Panc1 (cell line): ENCODE data around the gene CCT8. TPM values are rescaled to one million over a fixed set of nuclear protein-coding genes. Genes with fewer than 3 reads are reported as not detected.

Experiments
- ATAC-seq: fragments of 200-7000 bp; cut with Tn5 transposase; 2 replicates; pipeline ENCODE4 v1.9.1; 2020; ENCODE audit warnings: mild to moderate bottlenecking, moderate library complexity
- BruUV-seq: library from RNA; stranded (reverse); fragments of 400-500 nt; replicated peaks from 2 replicates; lab custom pipeline; 2021; lab: Mats Ljungman, UMichigan
- CTCF ChIA-PET: fragments of 300-600 bp; sonication (Branson Sonifier 250); formaldehyde crosslinking; loops from one replicate; lab custom pipeline; 2022; ENCODE audit warnings: antibody characterized with exemption; lab: Charles Lee
- POLR2A ChIA-PET: fragments of 300-600 bp; sonication (Branson Sonifier 250); formaldehyde crosslinking; loops from one replicate; lab custom pipeline; 2022; ENCODE audit warnings: antibody characterized with exemption; lab: Charles Lee
- DNase-seq: peaks from one replicate; pipeline ENCODE4 v3.0.0-alpha.2; 2010; ENCODE audit warnings: low read depth, low spot score
- H3K27ac ChIP-seq: 2 replicates; pipeline ENCODE4 v1.5.1; 2011; ENCODE audit warnings: mild to moderate bottlenecking, low read length, inconsistent platforms
- H3K27me3 ChIP-seq: fragments of 200-500 bp; sonication (Bioruptor generic); 2 replicates; pipeline ENCODE4 v1.6.0; 2014; ENCODE audit warnings: low read length, inconsistent platforms; ENCODE audit not compliant: control insufficient read depth, insufficient read depth
- H3K36me3 ChIP-seq: fragments of 200-500 bp; sonication (Bioruptor generic); 2 replicates; pipeline ENCODE4 v1.5.1; 2014; ENCODE audit warnings: inconsistent platforms, mild to moderate bottlenecking, low read length, moderate library complexity; ENCODE audit not compliant: control insufficient read depth, insufficient read depth
- H3K4me1 ChIP-seq: 2 replicates; pipeline ENCODE4 v1.5.1; 2011; ENCODE audit warnings: inconsistent platforms, mild to moderate bottlenecking, low read length, moderate library complexity; ENCODE audit not compliant: control insufficient read depth, insufficient read depth
- H3K4me3 ChIP-seq, 2 experiments: 2 replicates each; pipeline ENCODE4 v1.5.1; 2011 to 2012; ENCODE audit warnings: low read depth in 2 of 2, low read length in 2 of 2, mild to moderate bottlenecking in 2 of 2, inconsistent platforms in 1 of 2, moderate library complexity in 1 of 2
- H3K9me3 ChIP-seq: fragments of 200-500 bp; sonication (Bioruptor generic); 2 replicates; pipeline ENCODE4 v1.5.1; 2014; ENCODE audit warnings: low read depth, mild to moderate bottlenecking, inconsistent platforms, low read length, moderate library complexity; ENCODE audit not compliant: control insufficient read depth, insufficient read depth
- POLR2AphosphoS5 ChIP-seq: IDR thresholded peaks from 2 replicates; pipeline ENCODE4 v1.6.1; 2012; ENCODE audit warnings: mild to moderate bottlenecking, low read depth, low read length, moderate library complexity
- REST ChIP-seq, 2 experiments: IDR thresholded peaks; 2 replicates each; pipeline ENCODE4 v1.6.1; 2011 to 2012; ENCODE audit warnings: low read depth in 2 of 2, control low read depth in 1 of 2, low read length in 1 of 2, mild to moderate bottlenecking in 1 of 2, moderate library complexity in 1 of 2; ENCODE audit not compliant: insufficient read depth in 1 of 2
- SIN3A ChIP-seq: IDR thresholded peaks from 2 replicates; pipeline ENCODE4 v1.6.1; 2012; ENCODE audit warnings: low read depth, mild to moderate bottlenecking, low read length, moderate library complexity, borderline replicate concordance; ENCODE audit not compliant: insufficient read depth
- TCF7L2 ChIP-seq: IDR thresholded peaks from 2 replicates; pipeline ENCODE4 v1.6.1; 2011; ENCODE audit warnings: mild to moderate bottlenecking, low read depth, low read length, inconsistent platforms
- in situ Hi-C: cut with HindIII; loops from 2 replicates; pipeline ENCODE4 v1.10.0; 2016; ENCODE audit warnings: low sequenced_read_pairs, low pct_unique_long_range_greater_than_20kb
- intact Hi-C: fragments of 100-400 bp; cut with micrococcal nuclease; formaldehyde crosslinking; loops from one replicate; pipeline ENCODE4 v1.10.0; 2022; ENCODE audit not compliant: unreplicated experiment
- total RNA-seq: library from RNA; stranded (reverse); gene quantifications from one replicate; pipeline ENCODE4 v1.2.1, GENCODE V29; 2021; ENCODE audit not compliant: unreplicated experiment
- TF ChIP-seq, protein P1 (sequence below): fragments of 450-650 bp; IDR thresholded peaks from 2 replicates; pipeline ENCODE4 v1.5.1; 2017; ENCODE audit warnings: mild to moderate bottlenecking

CCT8 gene
- total RNA-seq, 1 experiment from 2014 or later, result 160 TPM

- no peak overlapping the region for H3K4me3 ChIP-seq
- H3K36me3 ChIP-seq, result no peaks in the 10 kb centered on the region
- no peaks in the 10 kb centered on the region for H3K4me1 ChIP-seq
- H3K27me3 ChIP-seq, result no peaks in the 10 kb centered on the region
- CTCF ChIA-PET, result no interaction called here
- H3K9me3 ChIP-seq, result no peaks in the 10 kb centered on the region
- ATAC-seq (no peak), DNase-seq (no peak)
- no TSS peak for BruUV-seq
- no peak overlapping the region for H3K27ac ChIP-seq
- TF ChIP-seq SIN3A (no peak), TCF7L2 (no peak), POLR2AphosphoS5 (no peak), REST (IDR thresholded peaks at IDR 0.05; ENCODE audit: insufficient read depth in 1 of 2, low read depth in 2 of 2, low read length in 1 of 2) (no peak)
- TF ChIP-seq, protein P1, sequence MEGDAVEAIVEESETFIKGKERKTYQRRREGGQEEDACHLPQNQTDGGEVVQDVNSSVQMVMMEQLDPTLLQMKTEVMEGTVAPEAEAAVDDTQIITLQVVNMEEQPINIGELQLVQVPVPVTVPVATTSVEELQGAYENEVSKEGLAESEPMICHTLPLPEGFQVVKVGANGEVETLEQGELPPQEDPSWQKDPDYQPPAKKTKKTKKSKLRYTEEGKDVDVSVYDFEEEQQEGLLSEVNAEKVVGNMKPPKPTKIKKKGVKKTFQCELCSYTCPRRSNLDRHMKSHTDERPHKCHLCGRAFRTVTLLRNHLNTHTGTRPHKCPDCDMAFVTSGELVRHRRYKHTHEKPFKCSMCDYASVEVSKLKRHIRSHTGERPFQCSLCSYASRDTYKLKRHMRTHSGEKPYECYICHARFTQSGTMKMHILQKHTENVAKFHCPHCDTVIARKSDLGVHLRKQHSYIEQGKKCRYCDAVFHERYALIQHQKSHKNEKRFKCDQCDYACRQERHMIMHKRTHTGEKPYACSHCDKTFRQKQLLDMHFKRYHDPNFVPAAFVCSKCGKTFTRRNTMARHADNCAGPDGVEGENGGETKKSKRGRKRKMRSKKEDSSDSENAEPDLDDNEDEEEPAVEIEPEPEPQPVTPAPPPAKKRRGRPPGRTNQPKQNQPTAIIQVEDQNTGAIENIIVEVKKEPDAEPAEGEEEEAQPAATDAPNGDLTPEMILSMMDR, result no peak
- intact Hi-C loops (no loop called here), in situ Hi-C loops (no loop called here)
- POLR2A ChIA-PET, result no interaction called here
Measured at GRCh38 chr21:29114765-29115500, 41.5 kb upstream of the CCT8 start.

DNA sequence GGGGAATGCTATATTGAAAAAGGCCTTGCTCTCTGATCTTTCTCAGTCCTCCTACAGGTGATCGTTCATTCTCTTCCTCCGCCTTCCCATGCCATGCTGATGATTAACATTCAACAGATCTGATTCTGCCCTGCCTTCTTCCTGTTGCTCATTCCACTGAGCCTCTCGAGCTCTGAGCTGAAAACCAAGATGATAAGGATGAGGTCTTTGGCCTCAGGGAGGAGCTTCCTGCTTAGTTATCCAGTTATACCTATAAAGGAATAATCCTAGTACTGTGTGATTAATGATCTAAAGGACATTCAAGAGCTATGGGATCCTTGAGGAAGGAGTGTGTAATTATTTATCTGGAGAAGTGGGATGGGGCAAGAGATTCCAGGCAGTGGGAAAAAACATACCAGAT is 31.8 kb upstream of the CCT8 start:
- H3K4me1 ChIP-seq, result no peaks in the 10 kb centered on the region
- POLR2A ChIA-PET, result no interaction called here
- no peaks in the 10 kb centered on the region for H3K36me3 ChIP-seq
- no peak overlapping the region for H3K4me3 ChIP-seq
- CTCF ChIA-PET, result interaction anchor here (0.5 to 0.6 kb wide), 2 partner anchors 16 to 23 kb away, joined by 3 to 6 read pairs; no protein-coding TSS in a partner anchor
- no peaks in the 10 kb centered on the region for H3K9me3 ChIP-seq
- ATAC-seq, result no peak
- in situ Hi-C loops (no loop called here), intact Hi-C loops (no loop called here)
- DNase-seq, result no peak
- no peaks in the 10 kb centered on the region for H3K27me3 ChIP-seq
- H3K27ac ChIP-seq, result no peak overlapping the region
- no TSS peak for BruUV-seq
- TF ChIP-seq, protein P1, result no peak
- TF ChIP-seq REST (IDR thresholded peaks at IDR 0.05; ENCODE audit: insufficient read depth in 1 of 2, low read depth in 2 of 2, low read length in 1 of 2) (no peak), SIN3A (no peak), POLR2AphosphoS5 (no peak), TCF7L2 (no peak)
